GM18873 (cell line): ENCODE measurements around the gene DNHD1.

ENCODE experiments used
- ATAC-seq: cut with Tn5 transposase; IDR thresholded peaks from one replicate; pipeline ENCODE4 v1.9.1; 2021; ENCODE audit warnings: mild to moderate bottlenecking, moderate library complexity, moderate number of reproducible peaks; ENCODE audit not compliant: unreplicated experiment, low FRiP score

Gene DNHD1

DNA sequence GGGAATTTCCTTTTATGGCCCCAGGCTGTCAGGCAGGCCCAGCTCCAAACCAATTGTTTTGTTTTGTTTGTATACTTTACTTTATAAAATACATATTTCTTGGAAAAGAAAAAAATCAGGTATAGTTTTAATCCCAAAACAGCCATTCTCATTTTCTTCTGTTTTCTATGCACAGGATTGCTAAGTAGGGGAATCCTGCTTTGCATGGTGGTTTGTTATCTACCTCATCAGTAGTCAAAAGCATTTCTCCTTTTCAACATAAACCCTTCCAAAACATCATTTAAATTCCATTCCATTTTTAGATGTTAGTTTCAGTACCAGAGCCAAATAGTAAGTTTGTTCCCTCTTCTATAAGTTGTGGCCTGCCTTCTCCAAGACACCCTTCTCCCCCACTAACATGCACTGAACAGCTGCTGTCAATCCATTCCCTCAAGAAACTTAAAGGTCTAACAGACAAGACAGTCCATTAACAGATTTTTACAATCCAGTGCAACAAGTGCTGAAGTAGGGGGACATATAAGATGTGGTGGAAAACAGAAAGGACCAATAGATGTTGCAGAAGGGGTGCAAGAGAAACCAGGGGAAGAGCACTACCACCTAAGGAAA is 110.2 kb downstream of the DNHD1 start:
- ATAC-seq = no peak

DNA sequence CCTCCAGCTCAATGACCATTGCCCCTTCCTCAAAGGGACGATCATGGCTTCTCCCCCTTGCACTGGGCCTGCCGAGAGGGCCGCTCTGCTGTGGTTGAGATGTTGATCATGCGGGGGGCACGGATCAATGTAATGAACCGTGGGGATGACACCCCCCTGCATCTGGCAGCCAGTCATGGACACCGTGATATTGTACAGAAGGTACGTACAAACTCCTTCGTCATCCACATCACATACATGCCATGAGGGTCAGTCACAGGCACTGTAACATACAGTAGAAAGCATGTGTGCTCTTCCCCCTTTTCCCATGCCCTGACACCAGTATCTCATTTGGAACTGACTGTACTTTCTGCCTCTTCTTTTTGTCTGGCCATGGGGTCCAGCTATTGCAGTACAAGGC is 110.9 kb downstream of the DNHD1 start:
- ATAC-seq = no peak

DNA sequence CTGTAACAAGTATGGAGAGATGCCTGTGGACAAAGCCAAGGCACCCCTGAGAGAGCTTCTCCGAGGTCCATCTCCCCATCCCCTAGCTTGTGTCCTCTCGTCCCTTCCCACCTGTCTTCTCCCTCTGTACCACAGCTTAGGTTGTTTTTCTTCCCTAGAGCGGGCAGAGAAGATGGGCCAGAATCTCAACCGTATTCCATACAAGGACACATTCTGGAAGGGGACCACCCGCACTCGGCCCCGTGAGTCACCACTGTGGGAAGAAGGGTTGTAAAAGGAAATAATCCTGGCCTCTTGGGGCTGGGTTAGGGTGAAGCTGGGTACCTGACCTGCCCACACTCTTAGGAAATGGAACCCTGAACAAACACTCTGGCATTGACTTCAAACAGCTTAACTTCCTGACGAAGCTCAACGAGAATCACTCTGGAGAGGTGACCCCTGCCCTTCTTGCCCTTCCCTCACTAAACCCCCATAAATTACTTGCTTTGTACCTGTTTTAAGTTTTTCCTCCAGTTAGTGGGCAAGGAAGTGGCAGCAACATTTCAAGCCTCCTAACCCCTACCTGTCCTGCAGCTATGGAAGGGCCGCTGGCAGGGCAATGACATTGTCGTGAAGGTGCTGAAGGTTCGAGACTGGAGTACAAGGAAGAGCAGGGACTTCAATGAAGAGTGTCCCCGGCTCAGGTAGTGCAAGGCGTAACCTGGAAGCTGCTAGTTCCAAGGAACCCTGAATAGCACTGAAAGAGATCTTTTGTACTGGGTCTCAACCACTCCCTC is 111.8 kb downstream of the DNHD1 start:
- ATAC-seq = no peak

DNA sequence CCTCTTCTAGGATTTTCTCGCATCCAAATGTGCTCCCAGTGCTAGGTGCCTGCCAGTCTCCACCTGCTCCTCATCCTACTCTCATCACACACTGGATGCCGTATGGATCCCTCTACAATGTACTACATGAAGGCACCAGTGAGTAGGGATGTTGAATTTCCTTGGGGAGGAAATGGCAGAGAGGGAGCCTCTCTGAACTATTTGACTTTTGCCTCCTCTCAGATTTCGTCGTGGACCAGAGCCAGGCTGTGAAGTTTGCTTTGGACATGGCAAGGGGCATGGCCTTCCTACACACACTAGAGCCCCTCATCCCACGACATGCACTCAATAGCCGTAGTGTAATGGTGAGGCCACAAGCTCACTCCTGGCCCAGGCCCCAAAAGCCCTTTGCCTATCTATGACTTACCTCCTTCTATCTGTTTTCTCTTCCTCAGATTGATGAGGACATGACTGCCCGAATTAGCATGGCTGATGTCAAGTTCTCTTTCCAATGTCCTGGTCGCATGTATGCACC is 112.5 kb downstream of the DNHD1 start:
- ATAC-seq = no peak

DNA sequence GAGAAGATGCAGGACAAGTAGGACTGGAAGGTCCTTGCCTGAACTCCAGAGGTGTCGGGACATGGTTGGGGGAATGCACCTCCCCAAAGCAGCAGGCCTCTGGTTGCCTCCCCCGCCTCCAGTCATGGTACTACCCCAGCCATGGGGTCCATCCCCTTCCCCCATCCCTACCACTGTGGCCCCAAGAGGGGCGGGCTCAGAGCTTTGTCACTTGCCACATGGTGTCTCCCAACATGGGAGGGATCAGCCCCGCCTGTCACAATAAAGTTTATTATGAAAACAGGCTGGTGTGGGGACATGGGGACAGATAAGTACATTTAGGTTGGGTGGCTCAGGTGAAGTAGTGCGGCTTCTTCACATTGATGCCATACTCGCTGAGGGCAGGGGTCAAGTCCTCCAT is 113.5 kb downstream of the DNHD1 start:
- no peak for ATAC-seq

DNA sequence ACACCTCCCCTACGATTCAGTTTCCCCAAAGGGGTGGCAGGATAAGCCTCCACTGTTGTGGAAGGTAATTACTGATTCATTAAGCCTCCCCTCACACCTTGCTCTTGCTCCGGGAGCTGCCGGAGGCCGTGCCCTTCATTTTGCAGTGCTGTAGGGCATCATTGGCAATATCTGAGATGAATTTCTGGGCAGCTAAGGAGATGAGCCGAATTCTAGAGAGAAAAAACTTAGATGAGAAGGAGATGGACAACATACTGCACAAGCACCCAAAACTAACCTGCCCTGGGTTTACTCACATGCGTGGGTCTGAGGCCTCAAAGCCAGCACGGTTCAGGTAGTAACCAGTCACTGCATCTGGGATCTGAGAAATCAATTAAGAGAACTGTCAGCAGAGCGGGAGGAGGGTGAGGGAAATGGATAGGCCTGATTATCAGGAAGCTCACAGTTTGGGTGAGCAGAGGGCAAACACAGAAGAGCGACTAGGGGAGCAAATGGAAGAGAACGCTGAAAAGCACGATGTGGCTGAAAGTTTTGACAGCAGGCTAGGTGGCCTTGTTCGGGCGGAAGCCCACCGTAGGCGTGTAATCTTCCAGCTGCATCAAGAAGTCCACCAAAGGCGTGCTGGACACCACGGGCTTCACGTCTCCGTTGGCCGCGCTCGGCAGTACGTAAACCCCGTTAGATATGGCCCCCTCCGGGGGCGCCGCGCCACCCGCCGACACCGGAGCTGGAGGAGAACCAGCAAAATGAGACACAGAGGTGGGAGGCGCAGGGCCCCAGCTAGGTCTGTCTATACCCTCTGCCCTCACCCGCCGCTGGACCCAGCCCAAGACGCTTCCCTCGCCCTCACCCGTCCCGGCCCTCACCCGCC is 114.2 kb downstream of the DNHD1 start:
- ATAC-seq = no peak

DNA sequence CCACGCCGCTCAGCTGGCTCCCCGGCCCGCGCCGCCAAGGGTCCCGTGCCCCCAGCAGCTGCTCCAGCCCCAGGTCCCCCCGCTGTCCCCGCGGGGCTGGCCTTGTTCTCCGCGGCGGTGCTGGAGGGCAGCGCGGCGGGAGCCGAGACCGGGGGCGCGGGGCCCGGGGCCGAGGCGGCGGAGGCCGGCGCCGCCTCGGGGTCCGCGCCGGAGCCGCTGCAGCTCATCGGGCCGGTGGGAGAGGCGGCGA is 114.8 kb downstream of the DNHD1 start:
- no peak for ATAC-seq

DNA sequence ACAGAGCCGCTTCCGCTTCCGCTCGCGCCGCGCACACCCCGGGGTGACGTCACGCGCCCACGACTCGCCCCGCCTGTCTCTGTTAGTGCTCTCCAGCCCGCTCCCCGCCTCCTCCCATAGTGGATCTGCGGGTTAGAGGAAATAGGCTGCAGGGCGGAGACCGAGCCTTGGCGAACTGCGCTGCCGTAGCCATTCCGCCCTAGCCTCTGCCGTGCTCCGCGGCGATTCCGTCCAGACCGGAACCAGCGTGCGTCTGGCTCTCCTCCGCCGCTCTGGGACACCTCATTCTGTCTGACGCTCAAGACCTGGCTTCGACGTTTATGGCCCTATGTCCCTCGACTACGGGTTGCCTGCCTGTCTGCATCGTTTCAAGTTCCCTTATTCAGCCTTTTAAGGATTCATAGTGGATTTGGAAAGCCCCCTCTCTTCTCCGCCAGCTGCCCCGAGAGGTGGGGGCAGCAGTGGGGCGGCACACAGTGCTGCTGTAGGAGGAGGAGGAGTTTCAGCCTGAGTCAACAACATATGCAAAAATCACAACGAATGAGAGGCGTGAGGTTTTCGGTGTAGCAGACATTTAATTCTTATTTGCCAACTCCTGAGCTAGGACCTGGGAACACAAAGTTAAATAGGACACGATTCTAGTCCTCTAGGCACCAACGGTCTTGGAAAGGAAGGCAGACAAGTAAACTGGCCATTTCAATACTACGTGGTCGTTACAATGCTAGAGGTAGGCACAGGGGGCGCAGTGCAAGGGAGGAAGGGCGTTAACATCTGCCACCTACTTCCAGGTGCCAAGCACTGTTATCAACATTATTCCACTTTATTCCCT is 115.3 kb downstream of the DNHD1 start, which contains the start of gene TAF10:
TAF10 (minus strand) TSS at position 4 of the 829 bp plus-strand sequence. CDS start 27 bp downstream, outside the sequence.
- ATAC-seq = peak; percentile 81

DNA sequence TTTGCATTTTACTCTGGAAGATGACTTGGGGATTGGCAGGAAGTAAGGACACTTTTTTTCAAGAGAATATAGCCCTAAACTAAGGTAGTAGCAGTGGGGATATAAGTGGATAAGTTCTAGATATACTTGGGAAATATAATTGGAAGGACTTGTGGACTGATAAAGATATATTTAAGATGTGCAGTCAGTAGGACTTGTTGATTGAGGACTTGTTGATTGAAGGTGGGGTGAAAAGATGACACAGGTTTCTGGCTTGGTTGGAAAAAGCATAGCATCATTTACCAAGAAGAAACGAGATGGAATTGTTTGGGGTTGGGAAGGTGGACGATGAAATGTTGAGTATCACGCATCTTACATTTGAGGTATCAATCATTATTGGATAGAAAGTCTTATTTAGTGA is 116.4 kb downstream of the DNHD1 start:
- no peak for ATAC-seq

DNA sequence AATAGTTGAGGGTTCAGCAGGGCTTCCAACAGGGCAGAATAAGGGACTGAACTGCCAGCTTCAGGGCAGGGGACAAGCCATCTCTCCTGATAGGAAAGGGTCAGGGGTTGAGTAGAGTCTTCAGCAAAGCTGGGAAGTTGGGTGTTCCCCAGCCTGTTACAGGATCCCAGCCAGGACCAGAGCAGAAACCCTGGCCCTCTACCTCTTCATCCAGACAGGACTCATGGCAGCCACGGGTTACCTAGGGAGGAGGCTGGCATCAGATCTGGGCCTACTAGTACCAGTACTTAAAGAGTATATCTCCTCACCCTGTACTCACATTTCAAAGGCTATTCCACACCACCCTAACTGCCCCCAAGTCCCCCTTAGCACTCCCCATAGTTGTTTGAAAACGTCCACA is 117.4 kb downstream of the DNHD1 start:
- no peak for ATAC-seq

DNA sequence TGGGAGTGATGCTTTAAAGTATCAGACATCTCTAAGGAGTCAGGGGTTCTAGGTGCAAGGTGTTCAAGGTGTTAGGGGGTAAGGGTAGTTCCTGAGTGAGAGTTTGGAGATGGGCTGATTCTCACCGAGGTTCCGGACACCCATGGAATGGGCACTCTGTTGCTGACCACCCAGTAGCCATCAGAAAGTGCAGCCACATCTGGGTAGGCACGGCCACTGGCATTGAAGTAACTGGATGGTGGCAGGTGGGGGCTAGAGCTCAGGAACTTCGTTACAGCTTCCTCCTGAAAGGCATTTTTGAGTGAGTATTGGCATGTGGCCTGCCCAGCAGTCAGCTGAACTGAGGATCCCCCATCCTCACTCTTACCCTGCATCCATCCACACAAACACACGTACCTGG is 118.0 kb downstream of the DNHD1 start:
- no peak for ATAC-seq

DNA sequence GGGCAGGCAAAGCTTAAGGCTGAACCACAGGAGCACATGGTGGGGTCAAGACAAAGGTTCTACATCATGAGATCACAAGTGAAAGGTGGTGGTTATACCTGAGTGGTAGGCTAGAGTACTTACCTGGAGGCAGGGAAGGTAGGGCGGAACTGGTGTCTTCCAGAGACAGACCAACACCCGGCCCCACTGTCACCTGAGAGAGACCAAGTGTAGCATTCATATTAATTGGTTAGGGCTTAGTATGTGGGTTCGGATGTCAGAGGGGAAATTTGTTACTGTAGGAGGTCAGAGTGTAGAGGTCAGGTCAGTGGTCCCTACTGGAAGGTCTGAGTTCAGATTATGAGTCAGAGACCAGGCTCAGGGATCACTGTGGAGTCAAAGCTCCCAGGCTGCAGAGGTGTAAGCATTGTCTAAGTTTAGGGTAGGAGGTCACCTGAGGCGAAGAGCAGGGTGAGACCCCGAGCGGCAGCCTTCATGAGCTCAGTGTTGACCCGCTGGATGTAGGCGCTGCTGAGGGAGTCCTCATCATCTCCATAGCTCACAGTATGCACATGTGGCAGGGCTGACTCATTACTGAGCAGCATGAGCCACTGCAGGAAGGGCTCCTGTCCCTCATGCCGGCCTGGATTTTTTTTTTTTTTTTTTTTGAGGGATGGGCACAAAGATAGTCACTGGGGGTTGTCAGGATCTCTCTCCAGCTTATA is 119.0 kb downstream of the DNHD1 start:
- ATAC-seq = no peak

DNA sequence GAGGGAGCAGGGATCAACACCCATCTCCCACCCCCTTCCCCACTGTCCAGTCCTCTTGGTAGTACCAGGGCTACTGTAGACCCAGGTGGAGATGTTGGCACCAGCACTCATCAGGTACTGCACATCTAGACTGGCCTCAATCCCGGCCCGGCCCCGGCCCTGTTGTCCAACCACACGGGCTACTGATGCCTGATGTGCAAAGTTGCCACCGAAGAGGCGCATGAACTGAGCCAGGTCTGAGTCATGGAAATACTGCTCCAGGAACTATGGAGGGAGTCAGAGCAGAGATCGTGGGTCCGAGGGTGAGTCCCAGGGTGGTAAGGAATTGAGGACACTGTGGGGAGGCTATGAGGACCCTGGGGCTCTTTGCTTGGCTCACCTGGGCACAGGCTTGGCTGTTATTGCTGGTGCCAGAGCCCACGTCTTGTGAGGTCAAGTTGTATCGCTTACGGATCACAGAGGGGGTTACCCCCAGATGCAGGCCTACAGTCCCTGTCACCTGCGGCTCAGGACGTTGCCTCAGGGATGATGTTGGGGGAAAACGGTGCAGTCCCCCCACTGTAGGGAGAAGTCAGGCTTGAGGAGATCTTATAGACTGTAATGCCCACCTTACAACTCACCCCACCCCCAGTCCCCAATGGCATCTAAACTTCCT is 119.6 kb downstream of the DNHD1 start:
- no peak for ATAC-seq

DNA sequence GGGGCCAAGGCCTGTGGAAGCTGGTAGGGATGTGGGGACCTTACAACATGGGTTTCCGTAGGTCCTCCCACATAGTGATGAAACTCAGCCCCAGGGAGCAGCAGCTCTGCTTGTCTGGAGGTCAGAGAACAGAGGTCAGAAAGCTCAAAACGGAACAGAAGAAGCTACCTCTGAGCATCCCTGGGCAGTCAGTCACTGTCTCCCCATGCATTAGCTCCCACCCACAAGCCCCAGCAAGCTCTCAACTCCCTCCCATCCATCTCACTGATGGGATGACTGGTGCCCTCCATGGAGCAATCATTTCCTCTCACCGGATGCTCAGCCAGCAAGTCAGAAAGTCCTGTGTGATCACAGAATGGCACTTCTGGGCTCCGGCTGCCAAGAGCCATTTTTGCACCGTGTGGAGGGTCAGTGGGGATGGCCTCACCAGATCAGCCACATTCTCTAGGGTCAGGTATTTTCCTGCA is 120.3 kb downstream of the DNHD1 start:
- no peak for ATAC-seq

DNA sequence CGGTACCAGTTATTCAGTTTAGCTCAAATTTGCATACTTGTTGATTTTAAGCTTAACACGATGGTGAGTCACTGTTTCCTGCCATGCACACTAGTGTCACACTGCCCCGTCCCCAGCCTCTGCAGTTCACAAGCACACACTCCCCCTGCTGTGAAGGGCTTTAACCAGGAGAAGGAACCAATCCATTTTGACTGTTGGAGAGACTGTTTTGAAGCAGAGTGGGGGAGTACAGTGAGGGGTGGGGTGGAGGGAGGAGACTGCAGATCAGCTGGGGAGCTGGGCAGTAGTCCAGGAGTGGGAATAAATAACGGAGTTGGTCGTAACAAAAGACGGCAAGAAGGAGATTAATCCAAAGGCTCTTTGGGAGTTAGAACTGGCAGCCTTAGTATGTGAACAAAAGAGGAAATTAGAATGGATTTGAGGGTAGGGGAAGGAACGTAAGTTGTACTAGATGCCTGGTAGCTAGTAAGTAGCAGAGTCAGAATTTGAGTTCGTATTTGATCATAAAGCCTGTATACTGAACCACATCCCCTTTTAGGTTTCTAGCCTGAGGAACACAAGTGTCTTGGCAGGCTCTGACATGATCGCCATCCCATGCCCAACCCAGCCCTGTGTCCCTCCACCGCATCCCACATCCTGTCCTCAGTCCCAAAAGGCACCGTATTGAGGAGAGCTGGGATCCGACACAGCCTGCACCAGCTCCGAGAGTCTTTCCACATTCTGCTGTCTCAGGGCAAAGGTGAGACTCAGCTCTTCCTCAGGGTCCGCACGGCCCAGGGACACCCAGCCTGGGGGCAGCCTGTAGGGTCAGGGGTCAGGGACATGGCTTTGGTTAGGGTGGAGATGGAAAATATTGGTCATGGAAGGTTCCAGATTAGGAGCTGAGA is 121.3 kb downstream of the DNHD1 start:
- no peak for ATAC-seq

DNA sequence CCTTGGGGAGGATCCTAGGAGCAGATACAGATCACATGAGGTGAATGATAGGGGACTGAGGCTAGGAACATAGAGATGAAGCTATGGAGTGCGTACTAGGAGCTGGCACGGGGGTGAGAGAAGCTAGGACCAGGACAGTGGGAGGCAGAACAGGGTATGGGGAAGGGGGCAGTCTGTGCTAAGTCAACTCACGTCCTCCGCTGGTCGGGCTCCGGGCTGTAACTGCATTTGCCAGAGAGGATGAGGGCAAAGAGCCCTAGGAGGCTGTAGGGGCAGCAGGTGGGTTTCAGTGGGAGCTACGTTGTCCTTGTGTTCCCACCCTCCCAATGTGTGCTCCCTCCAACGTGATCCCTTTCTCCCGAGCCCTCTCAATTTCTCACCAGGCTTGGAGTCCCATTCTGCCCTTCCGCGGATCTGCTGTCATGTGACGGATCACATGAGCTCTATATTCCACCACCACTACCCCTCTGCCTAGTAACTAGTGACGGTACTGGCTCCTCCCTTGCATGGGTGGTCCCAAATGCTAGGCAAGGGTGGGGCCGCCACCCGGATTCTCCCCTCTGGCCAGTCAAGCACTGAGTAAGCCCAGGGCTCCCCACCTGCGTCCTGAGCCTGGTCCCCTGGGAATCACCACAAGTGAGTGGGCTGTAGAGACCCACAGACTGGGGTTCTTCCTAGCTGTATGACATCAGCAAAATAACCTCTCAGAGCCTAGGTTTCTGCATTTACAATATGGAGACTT is 122.1 kb downstream of the DNHD1 start, which contains the start of gene TPP1:
TPP1 (minus strand) TSS at position 419 of the 742 bp plus-strand sequence; CDS start at position 397, 22 bp downstream.
- ATAC-seq = peak; percentile 99

DNA sequence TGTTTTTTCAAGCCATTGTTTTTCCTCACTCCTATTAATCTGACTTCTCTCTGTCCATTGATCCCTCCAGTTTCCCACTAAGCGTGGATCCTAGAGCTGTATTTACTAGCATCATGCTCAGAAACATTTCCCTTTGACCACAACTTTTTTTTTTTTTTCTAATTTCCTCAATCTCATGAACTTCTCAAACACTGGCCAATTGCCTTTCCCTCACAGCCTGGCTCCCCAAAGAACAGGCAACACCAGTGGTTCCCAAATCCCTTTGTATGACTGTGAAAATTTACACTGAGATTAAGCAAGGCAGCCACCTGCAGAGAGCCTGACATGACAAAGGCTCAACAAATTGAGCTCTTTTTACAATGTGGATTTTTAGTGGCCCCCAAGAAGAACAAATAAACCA is 123.6 kb downstream of the DNHD1 start:
- no peak for ATAC-seq
